ENCODE data around the gene GNAS-AS1.

- TF ChIP-seq CTCF (IDR thresholded peaks at IDR 0.05) (no peak), POLR2AphosphoS5 (IDR thresholded peaks at IDR 0.05) (no peak)
These were observed 12.5 kb upstream of the GNAS-AS1 start for GRCh38 chr20:58863044-58863790.
